ENCODE data around the gene USP6.
"Not testable (repeated sequence)": the region's sequence is repeated elsewhere in the genome, so short reads cannot be mapped to it uniquely, and the experiment has no call there.

Gene USP6

DNA sequence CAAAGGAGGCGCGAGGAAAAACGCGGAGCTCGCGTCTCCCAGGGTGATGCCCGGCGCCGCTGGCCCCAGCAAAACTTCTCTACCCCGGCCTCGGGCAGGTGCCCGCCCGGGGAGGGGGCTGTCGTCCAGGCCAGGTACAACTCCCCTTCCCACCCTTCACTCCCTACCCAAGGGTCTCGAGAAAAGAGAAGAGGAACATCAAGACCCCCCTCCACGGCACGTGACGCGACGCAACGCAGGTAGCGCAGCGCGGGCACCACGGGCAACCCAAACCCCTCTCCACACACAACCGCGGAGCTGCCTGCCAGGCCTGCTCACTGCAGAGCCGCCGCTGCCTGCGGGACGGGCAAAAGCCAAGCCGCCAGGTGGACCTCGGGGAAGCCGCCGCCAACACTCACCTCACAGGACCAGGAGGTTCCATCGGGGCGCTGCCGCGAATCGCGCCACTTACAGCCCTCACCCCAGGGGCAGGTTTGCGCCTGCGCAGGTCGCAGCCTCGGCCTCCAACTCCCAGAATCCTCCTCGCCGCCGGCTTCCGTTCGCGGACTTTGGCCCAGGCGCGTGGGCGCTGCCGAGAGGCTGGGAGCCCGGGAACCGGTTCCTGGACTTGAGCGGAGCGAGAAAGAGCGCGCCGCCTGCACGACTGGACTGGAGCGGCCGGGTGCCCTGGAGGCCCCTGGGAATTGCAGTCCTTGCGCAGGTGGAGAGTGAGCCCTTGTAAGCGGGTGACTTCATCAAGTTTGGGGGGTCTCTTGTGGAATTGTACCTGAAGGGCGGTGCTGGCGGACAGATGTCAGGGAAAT lies 4.2 kb upstream of the USP6 start, which contains the start of gene ZNF232:
ZNF232 (minus strand) TSS at position 477 of the 803 bp plus-strand sequence; CDS start at position 421, 56 bp downstream.
- Histone ChIP-seq H3K4me1 (no peaks in the 10 kb centered on the region), H3K9me3 (ENCODE audit: control insufficient read depth, low read length) (no peaks in the 10 kb centered on the region), H3K27me3 (ENCODE audit: control insufficient read depth, insufficient read depth, low read length) (peaks cover 7% of the 10 kb centered on the region), H3K79me2 (no peaks in the 10 kb centered on the region), H3K9ac (no peak within 1 kb of the TSS), H3K4me3 (ENCODE audit: low read depth, low read length) (peak within 1 kb of the TSS; percentile 97), H3K36me3 (ENCODE audit: control insufficient read depth, insufficient read depth, low read length) (no peaks in the 10 kb centered on the region), H3K27ac (peak within 1 kb of the TSS; percentile 54), H2AFZ (peak within 1 kb of the TSS; percentile 77), H3K4me2 (ENCODE audit: low read length) (peak within 1 kb of the TSS; percentile 100)
- TF ChIP-seq, protein P1, sequence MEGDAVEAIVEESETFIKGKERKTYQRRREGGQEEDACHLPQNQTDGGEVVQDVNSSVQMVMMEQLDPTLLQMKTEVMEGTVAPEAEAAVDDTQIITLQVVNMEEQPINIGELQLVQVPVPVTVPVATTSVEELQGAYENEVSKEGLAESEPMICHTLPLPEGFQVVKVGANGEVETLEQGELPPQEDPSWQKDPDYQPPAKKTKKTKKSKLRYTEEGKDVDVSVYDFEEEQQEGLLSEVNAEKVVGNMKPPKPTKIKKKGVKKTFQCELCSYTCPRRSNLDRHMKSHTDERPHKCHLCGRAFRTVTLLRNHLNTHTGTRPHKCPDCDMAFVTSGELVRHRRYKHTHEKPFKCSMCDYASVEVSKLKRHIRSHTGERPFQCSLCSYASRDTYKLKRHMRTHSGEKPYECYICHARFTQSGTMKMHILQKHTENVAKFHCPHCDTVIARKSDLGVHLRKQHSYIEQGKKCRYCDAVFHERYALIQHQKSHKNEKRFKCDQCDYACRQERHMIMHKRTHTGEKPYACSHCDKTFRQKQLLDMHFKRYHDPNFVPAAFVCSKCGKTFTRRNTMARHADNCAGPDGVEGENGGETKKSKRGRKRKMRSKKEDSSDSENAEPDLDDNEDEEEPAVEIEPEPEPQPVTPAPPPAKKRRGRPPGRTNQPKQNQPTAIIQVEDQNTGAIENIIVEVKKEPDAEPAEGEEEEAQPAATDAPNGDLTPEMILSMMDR (IDR thresholded peaks at IDR 0.05) = no peak

GRCh38 chr17:5118219-5118618 lies 2.4 kb downstream of the USP6 start:
- H3K27me3 ChIP-seq (ENCODE audit: control insufficient read depth, insufficient read depth, low read length) = peaks cover 7% of the 10 kb centered on the region
- H2AFZ ChIP-seq = no peak overlapping the region
- no peak overlapping the region for H3K27ac ChIP-seq
- H3K9me3 ChIP-seq (ENCODE audit: control insufficient read depth, low read length) = no peaks in the 10 kb centered on the region
- H3K4me1 ChIP-seq = no peaks in the 10 kb centered on the region
- TF ChIP-seq, protein P1 (IDR thresholded peaks at IDR 0.05) = no peak
- no peaks in the 10 kb centered on the region for H3K36me3 ChIP-seq (ENCODE audit: control insufficient read depth, insufficient read depth, low read length)
- no peak overlapping the region for H3K4me3 ChIP-seq (ENCODE audit: low read depth, low read length)
- H3K4me2 ChIP-seq (ENCODE audit: low read length) = no peak overlapping the region
- H3K79me2 ChIP-seq = no peaks in the 10 kb centered on the region
- no peak overlapping the region for H3K9ac ChIP-seq

GRCh38 chr17:5120036-5120435 lies 4.2 kb downstream of the USP6 start:
- peaks cover 7% of the 10 kb centered on the region for H3K27me3 ChIP-seq (ENCODE audit: control insufficient read depth, insufficient read depth, low read length)
- H3K4me3 ChIP-seq (ENCODE audit: low read depth, low read length) = no peak overlapping the region
- H3K27ac ChIP-seq = no peak overlapping the region
- H3K79me2 ChIP-seq = no peaks in the 10 kb centered on the region
- H3K4me2 ChIP-seq (ENCODE audit: low read length) = no peak overlapping the region
- H2AFZ ChIP-seq = no peak overlapping the region
- no peaks in the 10 kb centered on the region for H3K9me3 ChIP-seq (ENCODE audit: control insufficient read depth, low read length)
- no peaks in the 10 kb centered on the region for H3K4me1 ChIP-seq
- H3K9ac ChIP-seq = no peak overlapping the region
- TF ChIP-seq, protein P1 (IDR thresholded peaks at IDR 0.05) = no peak
- H3K36me3 ChIP-seq (ENCODE audit: control insufficient read depth, insufficient read depth, low read length) = no peaks in the 10 kb centered on the region

GRCh38 chr17:5120436-5121185 lies 4.8 kb downstream of the USP6 start:
- not testable (repeated sequence) for H3K27me3 ChIP-seq (ENCODE audit: control insufficient read depth, insufficient read depth, low read length); H3K79me2 ChIP-seq; H2AFZ ChIP-seq; H3K9ac ChIP-seq; H3K4me1 ChIP-seq; H3K4me3 ChIP-seq (ENCODE audit: low read depth, low read length); H3K9me3 ChIP-seq (ENCODE audit: control insufficient read depth, low read length); H3K27ac ChIP-seq; H3K4me2 ChIP-seq (ENCODE audit: low read length); H3K36me3 ChIP-seq (ENCODE audit: control insufficient read depth, insufficient read depth, low read length)

DNA sequence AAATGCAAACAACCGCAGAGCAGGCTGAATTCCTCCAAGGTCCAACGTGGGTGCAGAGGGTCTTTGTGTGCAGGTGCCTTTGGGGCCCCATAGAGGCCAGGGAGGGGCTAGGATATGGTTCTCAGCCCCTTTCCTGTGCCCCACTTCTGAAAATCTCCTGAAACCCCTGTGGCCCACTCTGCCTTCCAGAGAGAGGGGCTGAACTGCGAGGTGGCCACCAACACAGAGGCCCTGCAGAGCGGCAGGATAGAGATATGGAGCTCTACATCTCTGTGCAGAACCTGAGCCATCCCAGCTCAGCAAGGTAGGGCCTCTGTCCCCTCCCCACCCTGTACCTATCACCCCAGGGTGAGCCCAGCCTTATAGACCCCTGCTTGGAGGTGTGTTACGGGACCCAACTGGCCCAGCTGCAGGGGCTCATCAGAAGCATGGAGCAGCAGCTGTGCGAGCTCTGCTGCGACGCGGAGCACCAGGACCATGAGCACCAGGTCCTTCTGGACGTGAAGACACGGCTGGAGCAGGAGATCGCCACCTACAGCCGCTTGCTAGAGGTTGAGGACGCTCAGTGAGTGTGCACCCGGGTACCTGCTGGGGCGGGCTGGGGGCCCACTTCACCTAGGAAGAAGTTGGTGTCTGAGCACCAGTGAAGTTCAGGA lies 5.5 kb downstream of the USP6 start:
- H3K9me3 ChIP-seq (ENCODE audit: control insufficient read depth, low read length) = no peaks in the 10 kb centered on the region
- TF ChIP-seq, protein P1 (IDR thresholded peaks at IDR 0.05) = no peak
- H3K36me3 ChIP-seq (ENCODE audit: control insufficient read depth, insufficient read depth, low read length) = no peaks in the 10 kb centered on the region
- H3K9ac ChIP-seq = no peak overlapping the region
- no peak overlapping the region for H3K4me3 ChIP-seq (ENCODE audit: low read depth, low read length)
- no peaks in the 10 kb centered on the region for H3K4me1 ChIP-seq
- H3K4me2 ChIP-seq (ENCODE audit: low read length) = no peak overlapping the region
- no peak overlapping the region for H3K27ac ChIP-seq
- H3K27me3 ChIP-seq (ENCODE audit: control insufficient read depth, insufficient read depth, low read length) = peaks cover under 1% of the 10 kb centered on the region
- H2AFZ ChIP-seq = no peak overlapping the region
- H3K79me2 ChIP-seq = no peaks in the 10 kb centered on the region

- H3K4me1 ChIP-seq; H3K27me3 ChIP-seq (ENCODE audit: control insufficient read depth, insufficient read depth, low read length); H3K4me3 ChIP-seq (ENCODE audit: low read depth, low read length): not testable (repeated sequence)
Observed at GRCh38 chr17:5122056-5122455, 6.2 kb downstream of the USP6 start.

More at GRCh38 chr17:5122056-5122455, 6.2 kb downstream of the USP6 start:
- H3K79me2 ChIP-seq; H3K36me3 ChIP-seq (ENCODE audit: control insufficient read depth, insufficient read depth, low read length); H3K27ac ChIP-seq; H3K9me3 ChIP-seq (ENCODE audit: control insufficient read depth, low read length); H3K9ac ChIP-seq; H3K4me2 ChIP-seq (ENCODE audit: low read length); H2AFZ ChIP-seq: not testable (repeated sequence)

Measured in parathyroid adenoma (tissue), 2 donors.